ENCODE measurements around the gene ARMC5. TPM values are rescaled to one million over a fixed set of nuclear protein-coding genes. Genes with fewer than 3 reads are reported as not detected.
A peak's percentile ranks its signal among the peaks of the same experiment; 100 is the strongest.

The ARMC5 gene
- total and polyA plus RNA-seq, 9 of the 15 experiments (the other 6 are each of a cell fraction or from before 2014, with no cell fraction given), result 0.11 to 13.5 (median 2.1) TPM

DNA sequence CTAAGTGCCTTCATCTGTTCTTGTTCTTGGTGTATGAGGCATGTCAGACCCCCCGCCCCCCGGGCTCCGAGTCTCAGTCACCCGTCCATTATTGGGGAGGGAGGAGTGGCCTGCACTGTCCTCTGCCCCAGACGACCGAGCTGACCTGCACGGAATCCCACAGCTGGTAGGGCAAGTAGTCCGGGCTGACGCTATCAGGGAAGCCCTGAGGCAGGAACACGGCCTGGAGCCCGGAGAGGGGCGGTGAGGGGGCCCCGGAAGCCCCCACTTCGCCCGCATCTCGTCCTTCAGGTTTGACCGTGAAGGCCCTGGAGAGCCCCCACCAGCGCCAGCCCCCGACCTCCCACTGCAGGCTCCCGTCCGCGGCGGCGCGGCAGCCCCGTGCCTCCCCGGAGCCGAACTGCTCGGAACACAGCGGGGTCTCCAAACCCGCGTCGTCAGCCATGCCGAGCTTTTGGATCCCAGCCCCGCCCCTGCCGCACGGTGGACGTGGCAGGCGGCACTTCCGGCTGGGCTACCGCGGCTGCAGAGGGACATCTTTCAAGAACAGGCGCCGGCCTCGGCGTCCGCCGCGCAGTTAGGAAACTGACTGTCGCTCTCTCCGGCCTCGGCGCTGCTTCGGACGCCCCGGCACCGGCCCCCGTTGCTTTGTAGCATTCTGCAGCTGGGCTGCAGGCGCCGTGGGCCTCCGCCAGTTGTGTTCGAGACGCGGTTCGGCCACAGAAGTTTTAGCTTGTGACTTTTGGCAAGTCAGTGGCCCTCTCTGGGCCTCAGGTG lies 48.8 kb downstream of the ARMC5 start, which contains the start of gene RUSF1 (continued):
- TF ChIP-seq, protein P1, sequence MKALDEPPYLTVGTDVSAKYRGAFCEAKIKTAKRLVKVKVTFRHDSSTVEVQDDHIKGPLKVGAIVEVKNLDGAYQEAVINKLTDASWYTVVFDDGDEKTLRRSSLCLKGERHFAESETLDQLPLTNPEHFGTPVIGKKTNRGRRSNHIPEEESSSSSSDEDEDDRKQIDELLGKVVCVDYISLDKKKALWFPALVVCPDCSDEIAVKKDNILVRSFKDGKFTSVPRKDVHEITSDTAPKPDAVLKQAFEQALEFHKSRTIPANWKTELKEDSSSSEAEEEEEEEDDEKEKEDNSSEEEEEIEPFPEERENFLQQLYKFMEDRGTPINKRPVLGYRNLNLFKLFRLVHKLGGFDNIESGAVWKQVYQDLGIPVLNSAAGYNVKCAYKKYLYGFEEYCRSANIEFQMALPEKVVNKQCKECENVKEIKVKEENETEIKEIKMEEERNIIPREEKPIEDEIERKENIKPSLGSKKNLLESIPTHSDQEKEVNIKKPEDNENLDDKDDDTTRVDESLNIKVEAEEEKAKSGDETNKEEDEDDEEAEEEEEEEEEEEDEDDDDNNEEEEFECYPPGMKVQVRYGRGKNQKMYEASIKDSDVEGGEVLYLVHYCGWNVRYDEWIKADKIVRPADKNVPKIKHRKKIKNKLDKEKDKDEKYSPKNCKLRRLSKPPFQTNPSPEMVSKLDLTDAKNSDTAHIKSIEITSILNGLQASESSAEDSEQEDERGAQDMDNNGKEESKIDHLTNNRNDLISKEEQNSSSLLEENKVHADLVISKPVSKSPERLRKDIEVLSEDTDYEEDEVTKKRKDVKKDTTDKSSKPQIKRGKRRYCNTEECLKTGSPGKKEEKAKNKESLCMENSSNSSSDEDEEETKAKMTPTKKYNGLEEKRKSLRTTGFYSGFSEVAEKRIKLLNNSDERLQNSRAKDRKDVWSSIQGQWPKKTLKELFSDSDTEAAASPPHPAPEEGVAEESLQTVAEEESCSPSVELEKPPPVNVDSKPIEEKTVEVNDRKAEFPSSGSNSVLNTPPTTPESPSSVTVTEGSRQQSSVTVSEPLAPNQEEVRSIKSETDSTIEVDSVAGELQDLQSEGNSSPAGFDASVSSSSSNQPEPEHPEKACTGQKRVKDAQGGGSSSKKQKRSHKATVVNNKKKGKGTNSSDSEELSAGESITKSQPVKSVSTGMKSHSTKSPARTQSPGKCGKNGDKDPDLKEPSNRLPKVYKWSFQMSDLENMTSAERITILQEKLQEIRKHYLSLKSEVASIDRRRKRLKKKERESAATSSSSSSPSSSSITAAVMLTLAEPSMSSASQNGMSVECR (CRISPR knock-in tag; IDR thresholded peaks at IDR 0.05), result no peak
- TF ChIP-seq KLF16 (IDR thresholded peaks at IDR 0.05) (peak; percentile 57; the same call in 1 of the 2 replicates), HMGN3 (IDR thresholded peaks at IDR 0.05; ENCODE audit: borderline replicate concordance, extremely low read depth, insufficient read length, low read depth, low read length) (peak; percentile 68)
- TF ChIP-seq, protein P2, sequence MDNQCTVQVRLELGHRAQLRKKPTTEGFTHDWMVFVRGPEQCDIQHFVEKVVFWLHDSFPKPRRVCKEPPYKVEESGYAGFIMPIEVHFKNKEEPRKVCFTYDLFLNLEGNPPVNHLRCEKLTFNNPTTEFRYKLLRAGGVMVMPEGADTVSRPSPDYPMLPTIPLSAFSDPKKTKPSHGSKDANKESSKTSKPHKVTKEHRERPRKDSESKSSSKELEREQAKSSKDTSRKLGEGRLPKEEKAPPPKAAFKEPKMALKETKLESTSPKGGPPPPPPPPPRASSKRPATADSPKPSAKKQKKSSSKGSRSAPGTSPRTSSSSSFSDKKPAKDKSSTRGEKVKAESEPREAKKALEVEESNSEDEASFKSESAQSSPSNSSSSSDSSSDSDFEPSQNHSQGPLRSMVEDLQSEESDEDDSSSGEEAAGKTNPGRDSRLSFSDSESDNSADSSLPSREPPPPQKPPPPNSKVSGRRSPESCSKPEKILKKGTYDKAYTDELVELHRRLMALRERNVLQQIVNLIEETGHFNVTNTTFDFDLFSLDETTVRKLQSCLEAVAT (IDR thresholded peaks at IDR 0.05), result 0 out of 4 replicates have a peak, but pooled peaks have one; percentile 17 to 22
